AG10803 (cell line): ENCODE data around the gene LRRC14B.

ENCODE experiments used
- DNase-seq: peaks from one replicate; pipeline ENCODE4 v3.0.0; 2010; ENCODE audit warnings: low read depth
- H3K4me3 ChIP-seq: 2 replicates; pipeline ENCODE4 v1.5.1; 2011; ENCODE audit warnings: mild to moderate bottlenecking, low read length, control low read depth
- TF ChIP-seq, protein P1 (sequence below): conservative IDR thresholded peaks from 2 replicates; pipeline ENCODE4 v1.5.1; 2011; ENCODE audit warnings: mild to moderate bottlenecking, low read length, control low read depth, inconsistent platforms

LRRC14B gene

GRCh38 chr5:198516-199196 is 7.4 kb downstream of the LRRC14B start:
- H3K4me3 ChIP-seq = no peak overlapping the region
- TF ChIP-seq, protein P1, sequence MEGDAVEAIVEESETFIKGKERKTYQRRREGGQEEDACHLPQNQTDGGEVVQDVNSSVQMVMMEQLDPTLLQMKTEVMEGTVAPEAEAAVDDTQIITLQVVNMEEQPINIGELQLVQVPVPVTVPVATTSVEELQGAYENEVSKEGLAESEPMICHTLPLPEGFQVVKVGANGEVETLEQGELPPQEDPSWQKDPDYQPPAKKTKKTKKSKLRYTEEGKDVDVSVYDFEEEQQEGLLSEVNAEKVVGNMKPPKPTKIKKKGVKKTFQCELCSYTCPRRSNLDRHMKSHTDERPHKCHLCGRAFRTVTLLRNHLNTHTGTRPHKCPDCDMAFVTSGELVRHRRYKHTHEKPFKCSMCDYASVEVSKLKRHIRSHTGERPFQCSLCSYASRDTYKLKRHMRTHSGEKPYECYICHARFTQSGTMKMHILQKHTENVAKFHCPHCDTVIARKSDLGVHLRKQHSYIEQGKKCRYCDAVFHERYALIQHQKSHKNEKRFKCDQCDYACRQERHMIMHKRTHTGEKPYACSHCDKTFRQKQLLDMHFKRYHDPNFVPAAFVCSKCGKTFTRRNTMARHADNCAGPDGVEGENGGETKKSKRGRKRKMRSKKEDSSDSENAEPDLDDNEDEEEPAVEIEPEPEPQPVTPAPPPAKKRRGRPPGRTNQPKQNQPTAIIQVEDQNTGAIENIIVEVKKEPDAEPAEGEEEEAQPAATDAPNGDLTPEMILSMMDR = no peak
- no peak for DNase-seq

DNA sequence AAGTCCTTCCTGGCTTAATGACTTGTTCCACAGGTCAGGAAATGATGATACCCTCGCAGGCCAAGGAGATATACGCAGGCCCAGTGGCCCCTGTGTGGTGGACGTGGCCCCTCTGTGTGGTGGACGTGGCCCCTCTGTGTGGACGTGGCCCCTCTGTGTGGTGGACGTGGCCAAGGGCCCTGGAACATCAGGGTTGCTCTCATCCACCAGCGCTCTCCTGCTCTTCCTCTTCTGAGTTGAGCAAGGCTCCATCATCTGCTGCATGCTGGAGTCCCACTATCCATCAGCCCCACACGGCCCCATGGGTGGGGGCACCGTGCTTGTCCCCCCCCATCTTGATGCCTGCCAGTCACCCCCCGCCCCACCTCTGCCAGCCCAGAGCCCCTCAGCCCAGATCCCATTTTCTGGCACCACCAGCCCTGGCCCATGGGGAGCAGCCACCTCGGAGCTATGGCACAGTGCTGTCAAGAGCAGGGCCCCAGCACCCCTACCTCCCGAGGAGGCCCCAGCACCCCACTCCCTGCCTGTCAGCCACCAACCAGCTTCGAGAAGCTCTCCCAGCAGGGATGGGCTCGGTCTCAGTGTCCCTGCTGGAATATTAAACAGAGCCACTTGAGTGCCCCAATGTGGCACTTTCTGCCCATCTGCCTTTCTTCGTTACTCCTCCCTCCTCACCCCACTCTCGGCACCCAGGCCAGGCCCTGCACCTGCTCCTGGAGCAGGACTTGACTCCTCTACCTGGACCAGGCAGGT is 8.1 kb downstream of the LRRC14B start:
- no peak for DNase-seq
- no peak overlapping the region for H3K4me3 ChIP-seq
- TF ChIP-seq, protein P1 = no peak

- TF ChIP-seq, protein P1 = no peak
- no peak for DNase-seq
- H3K4me3 ChIP-seq = no peak overlapping the region
Measured at GRCh38 chr5:199950-200645, 8.8 kb downstream of the LRRC14B start.

DNA sequence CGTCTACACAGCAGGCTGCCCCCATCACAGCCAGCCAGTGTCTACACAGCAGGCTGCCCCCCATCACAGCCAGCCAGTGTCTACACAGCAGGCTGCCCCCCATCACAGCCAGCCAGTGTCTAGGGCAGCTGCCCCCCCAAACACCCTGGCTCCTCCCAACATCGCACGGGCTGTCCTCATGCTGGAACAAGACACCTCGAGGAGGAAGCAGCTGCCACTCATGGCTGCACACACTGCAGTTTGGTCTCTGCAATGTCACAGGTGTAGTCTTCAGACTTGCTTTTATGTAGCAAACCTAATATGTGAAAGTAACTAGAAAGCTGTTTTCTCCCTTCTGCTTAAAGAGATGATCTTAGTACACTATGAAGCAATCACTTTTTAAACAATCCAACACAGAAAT is 9.7 kb downstream of the LRRC14B start:
- no peak for DNase-seq
- H3K4me3 ChIP-seq = no peak overlapping the region
- TF ChIP-seq, protein P1 = no peak

DNA sequence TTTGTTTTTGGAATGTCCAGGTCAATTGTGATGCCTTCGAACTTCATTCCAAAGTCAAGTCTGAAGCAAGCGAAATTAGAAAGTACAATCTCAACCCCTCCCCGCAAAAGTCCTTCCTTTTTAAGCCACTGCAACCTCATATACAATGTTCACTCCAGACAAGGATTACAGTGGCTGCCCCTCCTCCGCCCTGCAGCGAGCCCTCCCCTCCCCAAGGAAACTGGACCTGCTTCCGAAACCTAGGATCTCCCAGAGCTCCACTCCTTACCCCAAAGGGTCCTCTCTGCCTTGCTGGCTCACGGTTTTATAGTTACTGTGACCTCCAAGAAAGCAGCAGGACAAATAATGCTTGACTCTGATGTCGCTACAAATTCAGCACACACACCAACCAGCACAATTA is 10.4 kb downstream of the LRRC14B start:
- H3K4me3 ChIP-seq = no peak overlapping the region
- DNase-seq = no peak
- TF ChIP-seq, protein P1 = no peak

DNA sequence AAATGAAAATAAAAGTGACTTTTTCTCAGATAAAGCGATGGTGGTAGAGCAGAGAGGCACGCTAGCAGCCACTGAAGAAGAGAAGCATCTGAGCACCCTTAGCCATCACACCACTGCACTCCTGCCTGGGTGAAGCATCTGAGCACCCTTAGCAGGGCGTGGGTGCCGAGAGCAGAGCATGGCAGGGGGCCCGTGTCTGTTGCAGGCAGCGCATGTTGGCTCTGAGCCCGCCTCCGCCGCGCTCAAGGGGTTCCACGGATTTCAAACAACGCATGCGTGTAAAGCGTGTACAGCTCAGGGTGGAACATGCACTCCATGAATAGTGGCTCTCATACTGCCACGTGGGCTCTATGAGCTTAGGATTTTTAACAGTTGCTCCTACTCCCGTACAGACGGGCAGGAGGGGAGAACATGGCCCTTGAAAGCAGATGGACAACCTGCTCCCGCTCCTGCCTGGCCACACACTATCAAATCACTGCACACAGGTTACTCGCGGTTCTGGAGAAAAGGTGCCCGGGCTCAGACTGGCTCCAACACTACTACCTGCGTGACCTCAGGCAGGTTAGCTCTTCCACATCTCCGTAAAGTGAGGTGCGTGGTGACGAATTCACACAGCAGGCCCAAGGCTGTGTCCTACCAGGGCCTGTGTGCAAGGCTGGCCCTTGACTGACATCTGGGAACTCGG is 12.1 kb downstream of the LRRC14B start:
- TF ChIP-seq, protein P1 = no peak
- DNase-seq = no peak
- H3K4me3 ChIP-seq = no peak overlapping the region
